ENCODE measurements around the gene ATP6V1F.

The ATP6V1F gene

DNA sequence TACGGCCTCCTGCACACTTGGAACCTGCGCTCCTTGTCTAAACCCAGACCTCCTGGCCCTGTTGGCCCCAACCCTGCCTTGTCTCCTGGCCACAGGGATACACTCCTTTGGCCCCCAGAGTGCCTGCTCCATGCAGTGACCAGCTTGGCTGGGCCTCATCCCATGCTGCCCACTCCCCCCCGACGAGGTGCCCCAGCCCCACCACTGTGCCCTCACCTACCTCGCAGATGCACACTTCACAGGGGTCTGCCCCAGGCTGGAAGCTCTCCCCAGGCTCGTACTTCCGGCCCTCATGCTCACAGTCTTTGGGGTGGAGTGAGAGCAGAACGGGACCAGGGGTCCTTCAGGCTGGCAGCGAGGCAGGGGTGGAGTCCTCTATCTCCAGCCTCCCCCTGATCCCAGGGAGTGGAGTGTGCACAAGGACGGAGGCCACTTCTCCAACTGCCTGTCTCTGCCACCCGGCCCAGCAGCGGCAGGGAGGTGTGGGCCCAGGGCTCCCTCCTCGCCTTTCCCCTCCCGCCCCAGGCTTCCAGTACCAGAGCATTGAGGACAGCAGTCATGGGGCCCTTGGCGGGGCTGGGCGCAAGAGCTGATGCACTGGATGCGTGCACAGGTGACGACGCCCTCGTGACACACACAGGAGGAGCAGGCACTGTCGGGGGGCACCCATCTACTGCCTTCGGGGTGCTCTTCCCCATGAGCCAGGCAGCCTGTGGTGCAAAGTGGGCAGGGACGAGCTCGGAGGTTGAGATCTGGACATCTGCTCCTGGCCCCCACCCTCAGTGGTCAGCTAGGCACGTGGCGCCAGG lies 22.1 kb downstream of the ATP6V1F start:
- no peak for DNase-seq

- DNase-seq: no peak
Observed at GRCh38 chr7:128885370-128886187, 22.9 kb downstream of the ATP6V1F start.

GRCh38 chr7:128886391-128887168 lies 23.9 kb downstream of the ATP6V1F start:
- no peak for DNase-seq

DNA sequence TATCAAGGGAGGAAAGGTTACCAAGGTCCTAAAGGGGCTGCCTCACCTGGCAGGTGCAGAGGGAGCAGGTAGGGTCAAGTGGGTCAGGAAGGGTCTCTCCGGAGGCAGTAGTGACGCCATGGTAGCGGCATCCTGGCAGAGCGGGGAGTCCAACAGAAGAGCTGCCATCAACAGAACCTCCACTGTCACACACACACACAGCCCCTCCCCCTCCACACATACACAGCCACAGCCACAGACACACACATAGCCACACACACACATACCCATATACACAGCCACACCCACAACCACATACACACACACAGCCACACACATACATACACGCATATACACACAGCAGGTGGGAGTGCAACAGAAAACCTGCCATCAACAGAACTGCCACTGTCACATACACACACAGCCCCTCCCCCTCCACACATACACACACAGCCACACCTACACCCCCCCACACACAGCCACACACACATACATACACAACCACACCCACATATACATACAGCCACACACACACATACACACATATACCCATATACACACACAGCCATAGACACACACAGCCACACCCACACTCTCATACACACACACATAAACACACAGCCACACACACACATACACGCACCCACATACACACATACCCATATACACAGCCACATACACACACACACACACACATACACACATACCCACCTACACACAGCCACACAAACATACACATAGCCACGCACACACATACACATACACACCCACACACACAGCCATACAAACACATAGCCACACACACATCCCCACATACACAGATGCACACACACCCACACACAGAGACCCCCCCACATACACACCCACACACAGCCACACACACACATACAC lies 24.7 kb downstream of the ATP6V1F start:
- DNase-seq: no peak

GRCh38 chr7:128888039-128888755 lies 25.5 kb downstream of the ATP6V1F start:
- DNase-seq: no peak

DNA sequence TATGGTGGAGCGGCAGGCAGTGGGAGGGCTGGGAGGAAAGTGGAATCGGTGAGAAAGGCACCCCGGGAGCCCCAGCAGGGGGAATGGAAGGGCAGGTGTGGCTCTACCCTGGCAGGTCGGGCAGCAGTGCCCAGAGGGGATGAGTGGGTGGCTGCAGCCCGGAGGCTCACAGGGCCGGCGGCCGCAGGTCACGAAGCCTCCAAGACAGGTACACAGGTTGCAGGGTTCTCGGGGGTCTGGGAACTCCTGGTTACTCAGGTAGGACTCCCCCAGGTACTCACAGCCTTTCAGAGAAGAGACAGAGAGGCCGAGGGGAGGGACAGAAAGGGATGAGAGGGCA lies 26.1 kb downstream of the ATP6V1F start:
- no peak for DNase-seq

GRCh38 chr7:128889121-128889520 lies 26.5 kb downstream of the ATP6V1F start:
- DNase-seq: no peak

GRCh38 chr7:128890306-128891109 lies 27.9 kb downstream of the ATP6V1F start:
- no peak for DNase-seq

- DNase-seq: no peak
Observed at GRCh38 chr7:128891110-128891941, 28.7 kb downstream of the ATP6V1F start.

DNA sequence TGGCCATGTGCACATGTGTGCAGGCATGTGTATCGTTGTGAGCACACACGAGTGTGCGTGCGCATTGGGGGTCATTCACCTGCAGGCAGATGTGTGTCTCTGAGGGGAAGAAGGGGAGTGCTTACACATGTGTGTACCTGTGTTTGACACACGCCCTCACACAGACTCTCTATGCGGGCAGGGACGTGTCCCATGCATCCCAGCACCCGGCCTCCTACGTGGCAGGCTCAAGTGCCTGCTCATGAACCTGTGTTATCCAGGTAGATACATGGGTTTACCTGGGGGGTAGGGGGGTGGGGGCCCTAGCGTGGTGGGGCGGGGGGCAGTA lies 29.2 kb downstream of the ATP6V1F start:
- DNase-seq: no peak

GRCh38 chr7:128892521-128893250 lies 30.0 kb downstream of the ATP6V1F start:
- DNase-seq: no peak

DNA sequence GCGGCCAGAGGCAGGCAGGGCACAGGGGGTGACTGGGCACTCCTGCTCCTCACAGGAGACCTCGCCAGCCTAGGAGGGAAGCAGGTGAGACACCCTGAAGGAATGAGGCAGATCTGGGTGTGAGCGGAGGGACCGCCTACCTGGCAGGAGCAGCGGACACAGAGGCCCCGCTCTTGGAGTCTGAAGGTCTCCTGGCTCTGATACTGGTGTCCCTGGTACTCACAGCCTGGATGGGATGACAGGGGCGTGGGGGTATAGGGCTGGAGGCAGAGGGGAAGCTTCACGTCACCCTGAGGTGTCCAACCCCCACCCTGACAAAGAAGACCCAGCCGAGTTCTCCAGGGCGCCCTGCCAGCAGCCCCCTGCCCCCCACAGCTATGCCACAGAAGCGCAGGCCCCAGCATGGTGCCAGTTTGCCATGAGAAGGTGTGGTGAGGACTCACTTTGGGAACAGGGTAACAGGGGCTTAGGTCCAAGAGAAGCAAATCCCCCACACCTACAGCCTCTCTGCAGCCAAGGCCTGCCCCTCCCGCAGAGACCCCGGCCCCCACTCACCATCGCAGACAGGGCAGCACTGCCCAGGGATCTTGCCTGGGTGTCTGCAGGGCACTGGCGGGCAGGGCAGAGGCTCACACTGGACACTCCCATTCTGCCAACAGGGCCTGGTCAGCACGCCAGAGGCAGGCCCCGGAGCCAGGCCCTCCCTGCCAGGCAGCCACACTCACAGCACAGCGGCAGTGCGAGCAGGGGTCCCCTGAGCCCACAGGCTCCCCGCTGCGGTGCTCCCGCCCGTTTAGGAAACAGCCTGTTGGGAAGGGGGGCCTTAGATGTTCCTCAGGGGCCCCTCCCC lies 30.8 kb downstream of the ATP6V1F start:
- no peak for DNase-seq

DNA sequence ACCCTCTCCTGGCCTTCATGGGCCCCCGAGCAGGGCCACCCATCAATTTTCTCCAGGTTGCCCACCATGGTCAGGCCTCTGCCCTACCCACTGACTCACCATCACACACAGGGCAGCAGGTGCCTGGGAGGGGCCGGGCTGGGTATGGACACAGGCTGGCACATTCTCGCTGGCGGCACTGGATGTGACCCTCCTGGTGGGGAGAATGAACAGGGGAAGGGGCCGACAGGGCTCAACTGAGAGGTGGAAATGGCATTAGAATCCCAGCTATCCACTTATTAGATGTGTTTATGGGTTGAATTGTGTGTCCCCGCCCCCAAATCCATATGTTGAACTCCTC lies 31.4 kb downstream of the ATP6V1F start:
- DNase-seq: no peak

DNA sequence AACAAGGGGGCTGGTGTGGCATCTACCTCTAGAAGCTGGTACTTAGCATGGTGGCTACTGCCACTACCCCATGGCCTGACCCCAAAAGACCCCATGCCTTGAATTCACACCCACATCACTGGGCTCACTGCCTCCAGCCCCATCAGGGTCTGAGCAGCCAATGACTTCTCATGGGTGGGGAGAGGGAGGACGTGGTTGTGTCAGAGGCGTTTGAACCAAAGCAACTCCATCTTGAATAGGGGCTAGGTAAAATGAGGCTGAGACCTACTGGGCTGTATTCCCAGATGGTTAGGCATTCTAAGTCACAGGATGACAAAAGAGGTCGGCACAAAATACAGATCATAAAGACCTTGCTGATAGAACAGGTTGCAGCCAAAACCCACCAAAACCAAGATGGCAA lies 32.7 kb downstream of the ATP6V1F start:
- no peak for DNase-seq

DNA sequence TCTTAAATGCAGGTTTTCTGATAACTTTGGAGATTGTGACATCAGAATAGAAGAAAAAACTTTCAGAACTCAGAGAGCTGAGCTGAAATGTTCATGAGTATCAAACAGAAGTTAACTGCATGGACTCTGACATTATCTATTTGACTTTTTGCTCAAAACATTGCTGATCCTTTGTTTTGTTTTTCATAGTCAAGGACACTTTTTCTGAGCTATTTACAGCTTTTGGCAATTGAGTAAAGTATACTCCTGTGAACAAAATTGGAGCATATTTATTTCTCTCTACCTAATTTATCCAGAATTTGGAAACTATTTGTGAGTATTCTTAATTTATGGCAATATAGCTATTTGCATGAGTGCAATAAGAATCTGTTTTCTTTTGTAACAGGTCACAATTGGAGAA lies 36.7 kb downstream of the ATP6V1F start:
- no peak for DNase-seq

DNA sequence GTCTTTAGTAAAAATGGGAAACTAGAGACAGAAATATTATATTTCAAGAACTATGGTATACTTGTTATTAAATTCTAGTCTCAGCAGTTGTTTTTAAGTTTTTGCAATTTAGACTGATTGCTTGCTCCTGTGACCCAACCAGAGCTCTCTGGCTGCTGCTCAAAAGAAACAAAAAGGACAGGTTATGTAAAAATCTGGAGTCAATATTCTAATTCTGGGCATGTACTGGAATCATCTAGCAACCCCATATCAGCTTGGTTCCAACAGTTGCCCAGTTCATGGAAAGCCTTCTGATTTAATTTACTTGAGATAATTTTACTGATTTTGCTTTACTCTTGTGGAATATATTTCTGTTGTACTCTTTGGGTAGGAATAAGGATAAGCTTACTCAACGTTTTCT lies 37.6 kb downstream of the ATP6V1F start:
- no peak for DNase-seq

DNA sequence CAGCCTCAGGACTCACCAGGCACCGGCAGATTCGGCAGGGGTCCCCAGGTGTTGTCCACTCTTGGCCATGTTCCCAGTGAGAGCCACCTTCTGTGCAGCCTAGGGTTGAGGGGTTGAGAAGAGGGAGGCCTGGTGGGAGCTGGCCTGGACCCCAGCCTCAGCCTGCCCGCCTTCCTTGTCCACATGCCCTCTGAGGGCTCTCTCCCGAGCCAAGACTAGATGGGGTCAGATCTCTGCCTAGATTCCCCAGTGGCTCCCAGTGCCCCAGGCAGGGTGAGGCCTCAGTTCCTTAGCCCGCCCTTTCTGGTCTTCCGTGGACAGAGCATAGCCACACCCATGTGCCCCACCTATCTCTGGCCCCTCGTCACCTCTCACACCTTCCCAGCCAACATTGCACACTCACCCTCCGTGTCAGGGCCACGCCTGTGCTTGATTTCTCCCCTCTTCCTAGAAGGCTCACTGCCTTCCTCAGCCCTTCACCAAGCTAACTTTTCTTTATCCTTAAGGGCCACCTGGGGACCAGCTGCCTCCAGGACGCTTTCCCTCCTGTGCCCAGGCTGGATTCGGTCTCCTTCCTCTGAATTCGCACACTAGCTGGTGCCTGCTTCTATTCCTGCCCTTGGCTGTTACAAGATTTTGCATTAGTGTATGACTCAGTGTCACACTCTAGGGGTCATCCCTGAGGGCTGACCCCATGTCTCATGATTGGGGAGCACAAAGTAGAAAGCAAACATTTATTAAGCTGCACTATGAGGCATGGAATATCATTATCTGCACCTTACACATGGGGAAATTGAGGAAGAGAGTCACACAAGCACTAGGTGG lies 40.3 kb downstream of the ATP6V1F start:
- no peak for DNase-seq

All from retina (tissue), 1 donor.